H1 (cell line): ENCODE measurements around the gene FASTKD3.

ENCODE experiments used
- CHD2 ChIP-seq: IDR thresholded peaks from 2 replicates; pipeline ENCODE4 v1.6.1; 2012; ENCODE audit warnings: low read length, improper control_type of control experiment
- EP300 ChIP-seq, 2 experiments: IDR thresholded peaks; 1 replicate in 1 of 2; 2 replicates in 1 of 2; pipeline ENCODE4 v1.6.1; 2011 to 2012; ENCODE audit warnings: low read depth in 2 of 2, low read length in 2 of 2, mild to moderate bottlenecking in 2 of 2, borderline replicate concordance in 1 of 2, inconsistent platforms in 1 of 2, moderate library complexity in 1 of 2
- GABPA ChIP-seq: IDR thresholded peaks from 2 replicates; pipeline ENCODE4 v1.6.1; 2011; ENCODE audit warnings: mild to moderate bottlenecking, low read length, moderate library complexity, borderline replicate concordance; ENCODE audit not compliant: insufficient read depth
- HDAC6 ChIP-seq: IDR thresholded peaks from one replicate; pipeline ENCODE4 v1.7.1; 2012; ENCODE audit warnings: low read depth, mild to moderate bottlenecking, inconsistent platforms, low read length, moderate library complexity
- SIN3A ChIP-seq, 2 experiments: IDR thresholded peaks in 1 of 2; conservative IDR thresholded peaks in 1 of 2; 2 replicates each; pipeline ENCODE4 v1.6.1; 2011 to 2012; ENCODE audit warnings: low read length in 2 of 2, improper control_type of control experiment in 1 of 2, low read depth in 1 of 2, mild to moderate bottlenecking in 1 of 2
- YY1 ChIP-seq: IDR thresholded peaks from 2 replicates; pipeline ENCODE4 v1.6.1; 2011; ENCODE audit warnings: low read depth, mild to moderate bottlenecking, low read length
- TF ChIP-seq, protein P1 (sequence below), 3 experiments: IDR thresholded peaks; 1 replicate in 2 of 3; 2 replicates in 1 of 3; pipeline versions ENCODE4 v1.5.1 to v1.6.1; 2011; ENCODE audit warnings: low read length in 3 of 3, mild to moderate bottlenecking in 3 of 3, inconsistent platforms in 2 of 3, low read depth in 1 of 3, moderate library complexity in 1 of 3; ENCODE audit not compliant: insufficient read depth in 1 of 3; ENCODE audit errors: control extremely low read depth in 1 of 3

- TF ChIP-seq, protein P1, sequence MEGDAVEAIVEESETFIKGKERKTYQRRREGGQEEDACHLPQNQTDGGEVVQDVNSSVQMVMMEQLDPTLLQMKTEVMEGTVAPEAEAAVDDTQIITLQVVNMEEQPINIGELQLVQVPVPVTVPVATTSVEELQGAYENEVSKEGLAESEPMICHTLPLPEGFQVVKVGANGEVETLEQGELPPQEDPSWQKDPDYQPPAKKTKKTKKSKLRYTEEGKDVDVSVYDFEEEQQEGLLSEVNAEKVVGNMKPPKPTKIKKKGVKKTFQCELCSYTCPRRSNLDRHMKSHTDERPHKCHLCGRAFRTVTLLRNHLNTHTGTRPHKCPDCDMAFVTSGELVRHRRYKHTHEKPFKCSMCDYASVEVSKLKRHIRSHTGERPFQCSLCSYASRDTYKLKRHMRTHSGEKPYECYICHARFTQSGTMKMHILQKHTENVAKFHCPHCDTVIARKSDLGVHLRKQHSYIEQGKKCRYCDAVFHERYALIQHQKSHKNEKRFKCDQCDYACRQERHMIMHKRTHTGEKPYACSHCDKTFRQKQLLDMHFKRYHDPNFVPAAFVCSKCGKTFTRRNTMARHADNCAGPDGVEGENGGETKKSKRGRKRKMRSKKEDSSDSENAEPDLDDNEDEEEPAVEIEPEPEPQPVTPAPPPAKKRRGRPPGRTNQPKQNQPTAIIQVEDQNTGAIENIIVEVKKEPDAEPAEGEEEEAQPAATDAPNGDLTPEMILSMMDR (IDR thresholded peaks at IDR 0.05; ENCODE audit: control extremely low read depth in 1 of 3, insufficient read depth in 1 of 3, low read depth in 1 of 3, low read length in 3 of 3) = no peak
- TF ChIP-seq YY1 = no peak
- TF ChIP-seq SIN3A (conservative IDR thresholded peaks at IDR 0.05 in 1 of 2, IDR thresholded peaks at IDR 0.05 in 1 of 2; ENCODE audit: low read depth in 1 of 2, low read length in 2 of 2) = no peak
- no peak for TF ChIP-seq GABPA
- TF ChIP-seq HDAC6 = no peak
- no peak for TF ChIP-seq EP300 (IDR thresholded peaks at IDR 0.05; ENCODE audit: borderline replicate concordance in 1 of 2, low read depth in 2 of 2, low read length in 2 of 2)
- TF ChIP-seq CHD2 = no peak
These were observed 34.1 kb upstream of the FASTKD3 start for GRCh38 chr5:7902666-7903625.
